IPS-NIHi7 (cell line): ENCODE measurements around the gene MYO5B.
"Not testable (repeated sequence)": the region's sequence is repeated elsewhere in the genome, so short reads cannot be mapped to it uniquely, and the experiment has no call there.

Source experiments
- DNase-seq: peaks from one replicate; pipeline ENCODE4 v3.0.0; 2012; ENCODE audit warnings: mixed read lengths; ENCODE audit errors: extremely low spot score

Gene MYO5B

DNA sequence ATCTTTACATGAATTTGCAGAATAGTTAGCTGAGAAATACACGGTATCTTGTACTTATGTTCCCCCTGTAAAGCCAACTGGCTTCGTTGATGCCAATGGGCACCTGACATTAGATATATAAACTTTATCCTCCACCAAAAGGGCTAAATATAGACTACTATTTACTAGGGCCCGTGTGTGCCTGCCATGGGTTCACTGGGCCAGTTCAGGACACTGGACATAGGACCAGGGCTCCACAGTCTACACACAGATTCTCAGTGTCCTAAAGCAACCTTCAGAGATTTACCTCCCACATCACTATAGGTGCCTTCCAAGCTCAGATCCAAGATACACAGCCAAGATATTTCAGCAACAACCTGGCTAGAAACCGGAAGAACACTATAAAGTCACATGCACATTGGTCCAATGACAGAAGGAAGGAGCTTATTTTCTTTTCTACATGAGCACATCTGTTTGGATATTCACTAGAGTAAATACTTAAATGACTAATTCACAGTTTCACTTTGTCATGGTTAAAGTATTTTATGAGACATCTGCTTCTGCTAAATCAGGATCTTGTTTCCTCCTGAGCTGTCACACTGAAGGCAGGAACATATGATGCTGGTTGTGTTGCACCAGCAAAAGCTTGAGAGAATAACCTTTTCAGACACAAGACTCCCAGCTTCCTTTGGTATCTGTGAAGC lies 95.1 kb downstream of the MYO5B start:
- DNase-seq = no peak

DNA sequence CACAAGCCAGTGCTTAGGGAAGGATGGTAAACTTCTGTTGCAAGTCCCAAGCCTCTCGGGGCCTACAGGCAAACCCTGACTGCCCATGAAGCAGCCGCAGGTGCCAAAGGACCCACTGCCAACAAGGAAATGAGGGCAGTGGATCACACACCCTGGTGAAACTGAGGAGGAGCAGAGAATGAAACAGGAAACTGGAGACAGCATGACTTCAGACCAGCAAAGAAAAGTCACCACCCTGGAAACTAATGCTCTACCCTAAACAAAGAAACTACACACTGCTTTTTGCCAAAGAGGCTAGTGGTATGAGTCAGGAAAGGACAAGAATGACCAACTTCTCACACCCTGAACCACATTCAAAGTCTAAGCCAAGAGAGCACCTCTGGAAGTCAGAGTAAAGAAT lies 97.2 kb downstream of the MYO5B start:
- no peak for DNase-seq

DNA sequence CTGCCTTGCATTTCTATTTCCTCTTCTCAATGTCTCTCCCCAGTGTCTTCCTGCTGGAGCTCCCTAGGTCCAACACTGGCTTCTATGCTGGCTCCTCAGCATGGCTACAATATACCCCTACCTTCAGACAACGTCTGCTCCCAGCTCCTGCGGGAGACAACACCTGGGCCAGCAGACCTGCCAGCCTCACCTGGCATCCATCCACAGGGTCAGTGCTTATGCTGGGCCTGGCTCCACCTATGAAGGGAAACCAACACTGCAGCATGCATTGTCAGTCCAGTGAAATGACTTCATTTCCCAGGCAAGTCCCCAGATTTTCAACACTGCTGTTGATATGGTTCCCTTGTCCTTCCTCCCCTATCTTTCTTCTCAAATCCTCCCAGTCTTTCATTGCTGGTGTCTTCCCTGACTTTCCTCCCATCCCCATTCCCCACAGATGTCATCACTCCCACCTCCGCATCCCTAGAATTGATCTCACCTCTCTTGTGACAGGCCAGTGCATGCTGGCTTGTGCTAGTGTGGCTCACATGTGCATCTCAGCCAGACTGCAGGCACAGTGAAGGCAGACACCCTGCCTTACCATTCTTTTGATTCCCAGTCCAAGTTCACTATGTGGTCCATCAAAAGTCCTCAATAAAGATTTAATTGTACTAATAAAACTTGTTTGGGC lies 98.0 kb downstream of the MYO5B start:
- no peak for DNase-seq

DNA sequence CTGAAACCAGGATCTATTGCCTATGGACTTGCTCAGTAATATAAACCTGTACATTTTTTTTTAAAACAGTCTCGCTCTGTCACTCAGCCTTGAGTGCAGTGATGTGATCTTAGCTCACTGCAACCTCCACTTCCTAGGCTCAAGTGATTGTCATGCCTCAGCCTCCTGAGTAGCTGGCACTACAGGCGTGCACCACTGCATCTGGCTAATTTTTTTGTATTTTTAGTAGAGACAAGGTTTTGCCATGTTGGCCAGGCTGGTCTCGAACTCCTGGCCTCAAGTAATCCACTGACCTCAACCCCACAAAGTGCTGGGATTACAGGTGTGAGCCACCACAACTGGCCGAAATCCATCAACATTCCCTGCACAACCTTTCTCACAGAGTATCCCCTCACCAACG lies 100.2 kb downstream of the MYO5B start:
- DNase-seq = not testable (repeated sequence)

DNA sequence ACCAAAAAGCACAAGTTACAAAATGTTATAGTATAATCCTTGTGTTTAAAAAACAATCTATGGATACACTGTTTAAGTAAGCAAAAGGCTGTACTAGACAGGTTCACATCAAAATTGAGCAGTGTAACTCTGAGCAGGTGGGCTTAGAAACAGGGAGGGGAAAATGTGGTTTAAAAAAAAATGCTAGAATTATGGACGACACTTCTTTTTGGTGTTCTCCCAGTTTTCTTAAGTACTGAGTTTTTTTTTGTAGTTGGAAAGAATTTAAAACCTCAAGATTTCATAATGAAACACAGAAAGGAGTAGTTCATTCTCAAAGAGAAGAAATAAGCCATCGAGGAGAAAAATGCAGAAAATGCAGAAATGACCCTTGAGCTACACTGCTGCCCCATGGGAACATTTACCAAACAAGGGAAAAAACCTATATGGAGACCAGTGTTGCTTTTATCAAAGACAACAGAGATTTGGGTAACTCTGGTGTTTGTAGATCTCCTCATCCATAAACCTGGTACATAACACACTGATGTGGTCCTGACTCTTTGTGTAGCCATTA lies 100.7 kb downstream of the MYO5B start:
- no peak for DNase-seq

DNA sequence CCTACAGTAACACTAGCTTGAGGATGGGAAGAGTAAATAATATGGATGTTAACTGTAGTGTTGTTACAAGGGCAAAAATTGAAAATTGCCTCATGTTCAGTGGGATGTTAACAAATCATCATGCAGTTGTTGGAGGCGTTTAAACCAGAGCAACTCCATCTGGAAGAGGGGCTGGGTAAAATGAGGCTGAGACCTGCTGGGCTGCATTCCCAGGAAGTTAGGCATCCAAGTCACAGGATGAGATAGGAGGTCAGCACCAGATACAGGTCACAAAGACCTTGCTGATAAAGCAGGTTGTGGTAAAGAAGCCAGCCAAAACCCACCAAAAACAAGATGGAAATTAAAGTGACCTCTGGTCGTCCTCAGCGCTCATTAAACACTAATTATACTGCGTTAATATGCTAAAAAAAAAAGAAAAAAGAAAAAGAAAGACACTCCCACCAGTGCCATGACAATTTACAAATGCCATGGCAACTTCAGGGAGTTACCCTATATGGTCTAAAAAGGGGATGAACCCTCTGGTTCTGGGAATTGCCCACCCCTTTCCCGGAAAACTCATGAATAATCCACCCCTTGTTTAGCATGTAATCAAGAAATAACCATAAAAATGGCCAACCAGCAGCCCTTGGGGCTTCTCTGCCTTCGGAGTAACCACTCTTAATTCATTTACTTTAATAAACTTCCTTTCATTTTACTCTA lies 101.4 kb downstream of the MYO5B start:
- no peak for DNase-seq

DNA sequence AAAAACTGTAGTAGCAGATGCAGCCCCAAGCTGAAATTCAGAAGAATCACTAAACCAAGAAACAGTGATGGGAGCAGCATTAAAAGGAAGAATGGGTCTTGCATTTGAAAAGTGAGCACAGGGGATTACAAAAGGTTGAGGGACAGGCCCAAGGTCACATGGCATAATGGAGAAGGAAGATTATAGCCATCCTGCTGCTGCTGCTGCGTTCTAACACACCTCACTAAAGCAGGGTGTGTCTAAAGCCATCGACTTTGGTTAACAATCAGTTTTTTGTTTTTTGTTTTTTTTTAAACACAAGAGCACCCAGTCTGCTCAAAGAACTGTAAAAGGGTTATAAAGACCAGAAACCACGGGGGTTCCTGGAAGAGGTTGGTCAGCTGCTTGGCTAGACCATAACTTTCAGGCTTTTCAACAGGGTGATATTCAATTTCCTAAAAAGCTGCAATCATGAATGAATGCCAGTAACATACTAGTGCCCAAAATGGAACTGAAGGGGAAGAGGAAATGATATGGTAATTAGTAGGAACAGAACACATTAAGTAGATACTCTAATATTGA lies 102.6 kb downstream of the MYO5B start:
- DNase-seq = no peak

DNA sequence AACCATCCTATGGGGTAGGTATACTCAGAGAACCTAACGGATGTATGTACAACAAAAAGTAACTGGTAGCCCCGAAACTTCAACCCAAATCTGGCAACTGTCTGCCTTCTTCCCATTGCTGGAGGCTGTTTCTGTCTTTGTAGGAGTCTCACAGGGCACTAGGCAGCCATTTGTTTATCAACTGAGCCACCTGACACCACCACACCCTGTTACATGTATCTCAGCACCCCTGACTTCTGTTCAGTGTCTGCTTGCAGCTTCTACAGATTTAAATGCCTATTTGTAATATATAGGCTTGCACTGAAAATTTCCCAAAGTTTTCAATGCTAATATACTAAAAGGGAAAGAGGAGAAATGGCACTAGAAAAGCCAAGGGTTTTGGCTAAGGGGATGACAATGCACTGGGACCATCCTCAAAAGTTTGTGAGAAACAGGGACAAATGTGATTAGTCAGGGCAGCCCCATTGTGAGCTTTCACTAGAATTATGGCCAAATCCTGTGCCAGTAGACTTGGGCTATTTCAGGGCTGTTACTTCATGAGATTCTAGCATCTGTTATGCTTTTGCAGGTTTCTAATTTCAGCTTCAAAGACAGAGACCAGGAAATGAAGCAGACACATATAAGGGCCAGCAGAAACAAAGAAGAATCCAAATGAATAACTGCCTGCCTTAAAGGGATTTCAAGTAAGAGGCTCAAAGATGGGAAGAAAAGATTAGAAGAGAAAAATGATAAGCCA lies 103.3 kb downstream of the MYO5B start:
- DNase-seq = no peak

DNA sequence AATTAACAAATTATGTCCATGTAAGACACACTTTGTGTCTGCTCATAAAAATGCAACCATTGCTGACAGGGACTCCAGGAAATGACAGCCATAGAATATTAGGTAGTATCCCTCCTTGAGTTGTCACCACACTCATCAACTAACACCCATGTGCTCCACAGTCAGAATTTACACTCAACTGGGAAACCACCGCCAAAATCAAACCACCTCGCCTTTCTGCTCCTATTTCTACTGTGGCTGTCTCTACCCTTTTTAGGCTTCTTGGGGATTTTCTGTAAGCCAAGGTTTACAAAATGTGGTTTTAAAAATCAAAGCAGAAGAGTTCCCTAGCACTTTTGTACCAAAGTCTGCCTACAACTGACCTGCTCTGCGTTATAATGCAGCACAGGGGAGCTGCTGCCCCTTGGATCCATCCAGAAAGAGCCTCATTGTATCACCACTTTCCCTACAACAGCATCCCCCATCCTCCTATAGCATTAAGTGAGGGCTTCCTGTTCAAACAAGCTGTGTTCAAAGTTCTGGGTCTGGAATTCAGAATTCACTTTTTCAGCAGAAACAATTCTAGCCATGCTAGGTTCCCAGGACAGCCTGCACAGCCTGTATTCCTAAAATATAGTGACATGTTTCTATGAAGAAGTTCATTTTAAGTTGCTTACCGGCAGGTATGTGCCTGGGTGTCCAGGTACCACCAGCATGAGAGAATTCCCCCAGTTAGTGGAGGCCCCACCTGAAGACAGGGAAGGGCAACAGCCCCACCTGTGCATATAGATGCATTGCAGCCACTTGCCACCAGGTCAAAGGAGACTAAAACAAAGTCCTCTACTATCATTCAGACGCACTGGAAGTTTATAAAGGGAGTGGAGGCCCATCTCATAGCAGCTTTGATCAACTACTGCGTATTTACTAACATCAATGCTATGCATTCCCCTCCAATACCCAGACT lies 104.3 kb downstream of the MYO5B start:
- DNase-seq = no peak

DNA sequence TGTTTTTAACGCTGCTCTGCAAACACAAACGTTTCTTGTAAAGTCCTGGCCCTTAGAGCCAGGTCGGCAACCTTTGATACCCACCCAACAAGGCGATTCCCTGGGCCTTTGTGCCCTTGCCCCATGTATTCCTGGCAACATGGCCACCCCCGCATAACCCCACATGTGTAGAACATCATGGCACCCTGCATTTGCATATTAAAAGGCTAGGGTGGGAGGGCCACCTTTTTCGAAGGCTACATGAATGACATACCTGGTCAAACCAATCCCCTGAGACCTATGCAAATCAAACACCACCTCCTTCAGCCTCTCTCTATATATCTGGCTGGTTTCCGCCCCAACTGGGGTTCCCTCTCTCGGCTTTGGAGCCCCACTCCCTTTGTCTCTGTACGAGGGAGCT lies 105.2 kb downstream of the MYO5B start:
- DNase-seq = no peak

DNA sequence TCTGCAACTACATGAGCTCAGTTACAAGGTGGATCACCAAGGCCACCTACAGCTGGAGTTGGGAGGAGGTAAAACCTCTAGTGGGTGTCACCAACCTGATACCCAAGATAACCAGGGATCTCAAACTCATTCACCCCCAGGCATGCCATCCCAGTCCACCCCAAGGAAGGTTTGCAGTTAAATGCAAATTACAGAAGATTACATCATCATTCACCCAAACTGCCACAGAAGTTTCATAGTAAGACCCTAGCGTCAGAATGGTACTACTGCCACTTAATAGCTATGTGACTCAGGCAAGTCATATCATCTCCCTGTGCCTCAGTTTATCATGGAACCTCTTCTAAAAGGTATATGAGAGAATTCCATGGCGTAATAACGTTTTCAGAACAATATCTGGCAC lies 111.2 kb downstream of the MYO5B start:
- no peak for DNase-seq

DNA sequence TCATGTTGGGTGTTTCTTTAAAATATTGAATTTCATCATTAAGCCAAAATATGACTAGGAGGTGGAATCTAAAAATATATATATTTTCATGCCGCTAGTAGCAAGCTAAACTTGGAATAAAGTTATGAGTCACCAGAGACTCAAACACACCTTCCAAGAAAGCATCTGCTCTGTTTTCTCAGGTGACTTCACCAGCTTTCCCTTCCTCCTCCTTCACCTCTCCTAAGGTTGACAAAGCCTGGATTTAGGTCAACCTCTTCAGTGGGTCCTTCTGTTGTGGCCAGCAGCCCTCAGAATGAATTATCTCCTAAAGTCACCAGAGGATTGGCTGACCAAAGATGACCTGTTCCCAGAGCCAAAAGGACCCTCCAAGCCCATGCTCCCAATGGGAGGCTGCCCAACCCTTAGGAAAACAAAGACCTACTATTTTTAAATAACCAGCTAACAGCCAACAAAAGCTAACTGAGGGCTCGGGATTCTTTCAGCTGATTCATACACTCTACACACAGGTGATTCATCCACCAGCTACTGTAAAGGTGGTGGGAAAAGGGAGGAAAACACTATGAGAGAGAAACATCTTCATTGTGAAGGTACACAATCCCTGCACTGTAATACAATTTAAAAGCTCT lies 113.9 kb downstream of the MYO5B start:
- DNase-seq = no peak

DNA sequence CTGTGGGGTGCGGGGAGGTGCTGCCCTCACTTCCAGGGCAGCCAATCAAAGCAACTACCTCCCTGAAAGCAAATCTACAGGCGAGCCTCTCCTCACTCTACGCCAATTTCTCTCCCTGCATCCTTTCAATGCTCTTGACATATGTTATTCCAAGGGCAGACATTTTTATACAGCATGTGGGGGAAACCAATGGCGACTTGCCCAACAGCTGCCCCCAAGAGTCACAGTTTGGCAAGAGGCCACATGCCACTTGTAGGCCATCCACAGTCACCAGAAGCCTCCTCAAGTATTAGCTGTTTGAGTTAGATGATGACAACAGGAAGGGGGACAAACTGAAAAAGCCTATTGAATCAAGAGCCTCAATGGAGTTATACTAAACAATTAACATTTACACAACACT lies 114.6 kb downstream of the MYO5B start:
- no peak for DNase-seq

DNA sequence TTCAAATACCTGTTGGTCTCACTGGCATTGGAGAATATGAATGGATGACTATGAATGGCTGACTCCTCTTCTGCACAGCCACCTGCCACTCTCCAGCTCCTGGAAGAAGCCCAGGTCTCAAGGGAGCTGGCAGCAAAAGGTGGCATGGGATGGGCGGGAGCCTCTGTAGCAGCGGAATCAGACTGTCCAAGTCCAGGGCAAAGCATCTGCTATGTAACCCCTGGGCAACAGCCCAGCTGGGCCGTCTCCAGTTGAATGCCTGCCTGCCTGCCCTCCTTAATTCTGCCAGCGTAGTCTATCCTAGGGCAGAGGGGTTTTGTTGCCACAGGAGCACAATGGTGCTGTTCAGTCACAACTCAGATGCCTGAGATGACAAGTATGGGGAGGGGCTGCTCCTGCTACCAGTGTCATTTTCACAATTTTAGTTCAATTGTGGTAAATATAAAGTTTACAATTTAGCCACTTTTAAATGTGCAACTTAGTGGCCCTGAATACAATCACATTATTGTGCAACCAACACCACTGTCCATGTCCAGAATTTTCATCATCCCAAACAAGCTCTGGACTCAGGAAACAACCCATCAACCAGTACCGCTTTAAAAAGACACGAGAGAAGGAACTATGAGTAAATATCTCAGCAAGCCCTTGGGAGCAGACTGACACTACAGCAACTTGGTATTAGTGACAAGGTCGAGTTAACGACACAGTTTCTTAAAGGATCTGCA lies 115.2 kb downstream of the MYO5B start:
- DNase-seq = no peak

DNA sequence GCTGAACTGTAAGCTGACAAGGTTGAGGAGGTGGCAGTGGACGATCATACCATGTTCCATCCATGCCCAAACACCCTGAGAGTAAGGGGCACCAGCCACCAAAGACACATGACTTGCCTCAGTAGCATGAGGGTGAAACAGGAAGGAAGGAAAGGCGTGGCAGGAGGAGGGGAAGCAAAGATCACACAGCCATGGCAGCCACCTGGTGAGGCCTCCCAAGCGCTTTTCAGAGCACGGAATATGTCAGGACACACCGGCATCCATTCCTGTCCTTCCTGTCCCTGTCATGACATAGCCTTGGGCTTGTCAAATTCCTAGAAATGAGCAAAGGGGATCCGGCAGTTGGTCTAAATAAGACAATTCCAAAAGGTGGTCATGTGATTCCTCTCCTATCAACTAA lies 118.7 kb downstream of the MYO5B start:
- DNase-seq = no peak

DNA sequence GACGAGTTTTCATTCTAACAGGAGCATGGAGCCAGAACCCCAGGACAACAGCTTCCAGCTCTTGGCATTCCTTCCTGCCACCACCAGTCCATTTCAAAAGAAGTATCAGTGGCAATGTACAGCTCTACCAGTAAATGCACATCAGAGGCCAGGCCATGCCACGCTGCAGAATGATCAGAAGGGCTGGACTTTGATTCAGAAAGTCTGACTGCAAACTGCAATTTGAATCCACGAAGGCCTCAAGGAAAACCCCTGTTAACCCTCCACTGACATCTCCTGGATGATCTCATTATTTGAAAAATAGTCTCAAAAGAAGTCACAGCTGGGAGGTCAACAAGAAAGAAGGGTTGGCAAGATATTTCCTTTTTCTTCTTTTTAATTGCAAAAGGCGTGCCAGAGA lies 119.2 kb downstream of the MYO5B start:
- no peak for DNase-seq

DNA sequence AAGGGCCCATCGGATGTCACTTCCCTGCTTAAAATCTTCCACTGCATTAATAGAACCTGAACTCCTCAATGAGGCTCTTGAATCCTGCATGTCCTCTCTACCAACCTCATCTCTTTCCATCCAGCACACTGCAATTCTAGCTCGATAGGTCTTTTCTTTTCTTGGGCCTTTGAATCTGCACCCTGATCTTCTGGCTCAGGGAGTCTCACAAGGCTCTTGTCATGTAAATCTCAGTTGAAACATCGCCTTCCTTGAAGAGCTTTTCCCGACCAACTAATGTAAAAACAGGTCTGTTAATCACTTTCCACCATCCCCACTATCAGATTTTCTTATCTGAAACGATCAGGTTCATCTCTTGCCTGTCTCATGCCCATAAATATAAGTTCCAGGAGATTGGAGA lies 120.5 kb downstream of the MYO5B start:
- DNase-seq = peak; percentile 17

DNA sequence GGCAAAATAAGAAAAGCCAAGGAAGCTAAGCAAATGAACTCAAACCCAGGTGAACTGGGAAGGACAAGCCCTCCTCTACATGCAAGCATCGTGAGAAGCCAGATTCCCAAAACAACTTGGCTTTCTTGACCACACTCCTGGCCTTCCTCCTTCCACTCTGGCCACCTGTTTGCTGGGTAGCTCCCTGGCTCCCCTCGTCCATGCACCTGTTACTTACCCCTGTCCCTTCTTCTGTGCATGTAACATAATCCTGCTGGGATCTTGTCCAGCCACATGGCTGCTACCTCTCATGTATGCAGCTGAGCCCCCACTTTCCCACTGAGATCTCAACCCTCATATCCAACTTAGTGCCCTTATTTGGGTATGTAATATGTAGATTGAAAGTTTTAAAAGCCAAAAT lies 121.6 kb downstream of the MYO5B start:
- DNase-seq = no peak

DNA sequence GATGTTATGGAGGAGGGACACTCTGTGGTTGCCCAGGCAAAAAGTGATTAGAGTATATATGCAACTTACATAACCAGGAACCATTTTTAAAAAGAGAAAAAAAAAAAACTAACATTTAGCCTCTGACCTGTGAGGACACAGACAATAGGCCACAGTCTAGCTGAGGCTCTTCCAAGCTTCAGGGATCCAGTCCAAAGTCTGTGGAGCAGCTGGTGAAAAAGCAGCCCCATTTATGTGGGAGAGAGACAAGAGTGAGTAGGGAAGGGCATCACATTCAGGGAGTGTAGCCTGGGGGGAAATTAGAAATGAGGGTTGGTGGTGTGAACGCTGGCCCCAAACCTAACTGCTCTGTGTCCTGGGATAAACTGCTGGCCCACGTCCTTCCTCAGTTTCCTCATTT lies 122.8 kb downstream of the MYO5B start:
- no peak for DNase-seq

DNA sequence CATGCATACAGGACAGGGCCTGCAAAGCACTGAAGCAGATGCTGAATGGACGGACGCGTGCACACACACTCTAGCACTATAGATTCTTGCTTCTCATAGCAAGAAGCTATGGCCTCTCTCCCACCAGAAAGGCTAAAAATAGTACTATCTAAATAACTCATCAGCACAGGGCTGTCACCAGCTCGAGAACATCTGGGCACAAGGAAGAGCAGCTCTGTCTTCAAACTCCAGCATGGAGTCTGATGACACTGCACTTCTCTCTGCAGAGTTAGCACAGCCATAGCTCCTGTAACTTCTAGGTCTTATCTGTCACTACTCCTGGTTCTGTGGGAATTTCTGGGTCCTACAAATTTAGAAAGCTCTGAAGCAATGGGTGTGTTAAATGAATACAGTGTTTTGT lies 123.5 kb downstream of the MYO5B start:
- no peak for DNase-seq
